GM10266 (cell line): ENCODE data around the gene TMEM131L.

Experiments
- DNase-seq: peaks from one replicate; pipeline ENCODE4 v3.0.0; 2012; ENCODE audit errors: extremely low spot score
- TF ChIP-seq, protein P1 (sequence below): IDR thresholded peaks from 2 replicates; pipeline ENCODE4 v1.5.1; 2012; ENCODE audit warnings: mild to moderate bottlenecking, low read depth; ENCODE audit not compliant: control insufficient read depth, insufficient read depth; ENCODE audit errors: missing control alignments

The TMEM131L gene

GRCh38 chr4:153520227-153520626 is 54.1 kb downstream of the TMEM131L start:
- no peak for DNase-seq
- TF ChIP-seq, protein P1, sequence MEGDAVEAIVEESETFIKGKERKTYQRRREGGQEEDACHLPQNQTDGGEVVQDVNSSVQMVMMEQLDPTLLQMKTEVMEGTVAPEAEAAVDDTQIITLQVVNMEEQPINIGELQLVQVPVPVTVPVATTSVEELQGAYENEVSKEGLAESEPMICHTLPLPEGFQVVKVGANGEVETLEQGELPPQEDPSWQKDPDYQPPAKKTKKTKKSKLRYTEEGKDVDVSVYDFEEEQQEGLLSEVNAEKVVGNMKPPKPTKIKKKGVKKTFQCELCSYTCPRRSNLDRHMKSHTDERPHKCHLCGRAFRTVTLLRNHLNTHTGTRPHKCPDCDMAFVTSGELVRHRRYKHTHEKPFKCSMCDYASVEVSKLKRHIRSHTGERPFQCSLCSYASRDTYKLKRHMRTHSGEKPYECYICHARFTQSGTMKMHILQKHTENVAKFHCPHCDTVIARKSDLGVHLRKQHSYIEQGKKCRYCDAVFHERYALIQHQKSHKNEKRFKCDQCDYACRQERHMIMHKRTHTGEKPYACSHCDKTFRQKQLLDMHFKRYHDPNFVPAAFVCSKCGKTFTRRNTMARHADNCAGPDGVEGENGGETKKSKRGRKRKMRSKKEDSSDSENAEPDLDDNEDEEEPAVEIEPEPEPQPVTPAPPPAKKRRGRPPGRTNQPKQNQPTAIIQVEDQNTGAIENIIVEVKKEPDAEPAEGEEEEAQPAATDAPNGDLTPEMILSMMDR = no peak

GRCh38 chr4:153520801-153521329 is 54.7 kb downstream of the TMEM131L start:
- TF ChIP-seq, protein P1 = no peak
- DNase-seq = peak; percentile 26

DNA sequence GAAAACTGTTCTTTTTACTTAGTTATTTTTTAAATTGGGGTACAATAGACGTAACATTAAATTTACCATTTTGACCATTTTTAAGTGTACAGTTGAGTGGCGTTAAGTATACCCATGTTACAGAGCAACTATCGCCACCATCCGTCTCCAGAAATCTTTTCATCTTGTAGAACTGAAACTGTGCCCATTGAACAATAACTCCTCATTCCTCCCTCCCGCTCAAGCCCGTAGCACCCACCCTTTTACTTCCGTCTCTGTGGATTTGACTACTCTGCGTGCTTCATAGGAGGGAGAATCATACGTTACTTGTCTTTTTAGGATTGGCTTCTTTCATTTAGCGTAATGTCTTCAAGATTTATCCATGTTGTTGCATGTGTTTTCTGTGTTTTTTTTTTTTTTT is 55.3 kb downstream of the TMEM131L start:
- TF ChIP-seq, protein P1 = no peak
- no peak for DNase-seq

- TF ChIP-seq, protein P1 = no peak
- DNase-seq = no peak
Observed at GRCh38 chr4:153521999-153522801, 56.0 kb downstream of the TMEM131L start.

DNA sequence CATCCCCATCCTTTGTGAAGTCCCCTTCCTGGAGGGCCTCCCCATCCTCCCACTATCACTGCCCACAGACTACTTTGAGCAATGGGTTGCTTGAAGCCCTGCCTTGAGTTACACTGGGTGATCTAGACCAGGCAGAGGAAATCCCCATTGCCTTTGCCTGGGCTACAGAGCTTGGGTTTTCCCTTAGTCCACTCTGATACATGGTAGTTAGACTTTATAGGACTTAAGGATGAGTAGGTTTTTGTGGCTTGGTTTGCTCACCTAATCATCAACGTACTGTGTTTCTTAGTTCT is 56.6 kb downstream of the TMEM131L start:
- TF ChIP-seq, protein P1 = no peak
- peak; percentile 31 for DNase-seq

DNA sequence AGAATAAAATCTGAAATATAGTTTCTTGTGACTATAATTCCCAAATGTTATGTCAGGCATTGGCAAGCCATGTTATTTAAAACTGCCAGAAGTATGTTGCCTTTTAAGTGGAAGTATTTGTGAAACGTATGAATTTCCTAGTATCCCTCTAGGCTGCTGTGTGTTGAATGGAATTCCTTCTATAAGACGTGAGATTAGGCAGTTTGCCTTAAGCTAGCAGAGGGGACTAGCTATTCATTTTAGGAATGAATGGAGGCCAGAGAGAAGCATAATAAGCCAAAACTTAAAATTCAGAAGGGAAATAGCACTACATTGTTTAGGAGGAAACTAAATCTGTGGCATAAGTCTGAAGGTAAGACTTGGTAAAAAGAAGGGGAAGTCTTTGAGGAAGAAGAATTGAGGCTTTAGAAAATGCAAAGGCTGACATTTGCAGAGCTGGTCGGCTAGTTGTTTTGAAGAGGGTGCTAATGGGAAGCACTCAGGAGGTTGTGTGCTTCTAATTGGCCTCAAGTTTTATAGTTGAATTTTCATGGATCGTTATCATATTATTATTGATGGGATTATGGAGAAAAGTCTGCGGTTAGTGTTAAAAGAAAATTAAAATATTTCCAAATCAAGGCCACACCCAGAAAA is 57.1 kb downstream of the TMEM131L start:
- DNase-seq = no peak

More for the DNA sequence above, 57.1 kb downstream of the TMEM131L start:
- TF ChIP-seq, protein P1 = no peak
